Panc1 (cell line): ENCODE data around the gene FGD2. TPM values are rescaled to one million over a fixed set of nuclear protein-coding genes. Genes with fewer than 3 reads are reported as not detected.

ENCODE experiments used
- ATAC-seq: fragments of 200-7000 bp; cut with Tn5 transposase; 2 replicates; pipeline ENCODE4 v1.9.1; 2020; ENCODE audit warnings: mild to moderate bottlenecking, moderate library complexity
- BruUV-seq: library from RNA; stranded (reverse); fragments of 400-500 nt; replicated peaks from 2 replicates; lab custom pipeline; 2021; lab: Mats Ljungman, UMichigan
- CTCF ChIA-PET: fragments of 300-600 bp; sonication (Branson Sonifier 250); formaldehyde crosslinking; loops from one replicate; lab custom pipeline; 2022; ENCODE audit warnings: antibody characterized with exemption; lab: Charles Lee
- POLR2A ChIA-PET: fragments of 300-600 bp; sonication (Branson Sonifier 250); formaldehyde crosslinking; loops from one replicate; lab custom pipeline; 2022; ENCODE audit warnings: antibody characterized with exemption; lab: Charles Lee
- DNase-seq: peaks from one replicate; pipeline ENCODE4 v3.0.0-alpha.2; 2010; ENCODE audit warnings: low read depth, low spot score
- H3K27ac ChIP-seq: 2 replicates; pipeline ENCODE4 v1.5.1; 2011; ENCODE audit warnings: mild to moderate bottlenecking, low read length, inconsistent platforms
- H3K27me3 ChIP-seq: fragments of 200-500 bp; sonication (Bioruptor generic); 2 replicates; pipeline ENCODE4 v1.6.0; 2014; ENCODE audit warnings: low read length, inconsistent platforms; ENCODE audit not compliant: control insufficient read depth, insufficient read depth
- H3K36me3 ChIP-seq: fragments of 200-500 bp; sonication (Bioruptor generic); 2 replicates; pipeline ENCODE4 v1.5.1; 2014; ENCODE audit warnings: inconsistent platforms, mild to moderate bottlenecking, low read length, moderate library complexity; ENCODE audit not compliant: control insufficient read depth, insufficient read depth
- H3K4me1 ChIP-seq: 2 replicates; pipeline ENCODE4 v1.5.1; 2011; ENCODE audit warnings: inconsistent platforms, mild to moderate bottlenecking, low read length, moderate library complexity; ENCODE audit not compliant: control insufficient read depth, insufficient read depth
- H3K4me3 ChIP-seq, 2 experiments: 2 replicates each; pipeline ENCODE4 v1.5.1; 2011 to 2012; ENCODE audit warnings: low read depth in 2 of 2, low read length in 2 of 2, mild to moderate bottlenecking in 2 of 2, inconsistent platforms in 1 of 2, moderate library complexity in 1 of 2
- H3K9me3 ChIP-seq: fragments of 200-500 bp; sonication (Bioruptor generic); 2 replicates; pipeline ENCODE4 v1.5.1; 2014; ENCODE audit warnings: low read depth, mild to moderate bottlenecking, inconsistent platforms, low read length, moderate library complexity; ENCODE audit not compliant: control insufficient read depth, insufficient read depth
- CTCF ChIP-seq: fragments of 450-650 bp; IDR thresholded peaks from 2 replicates; pipeline ENCODE4 v1.5.1; 2017; ENCODE audit warnings: mild to moderate bottlenecking
- POLR2AphosphoS5 ChIP-seq: IDR thresholded peaks from 2 replicates; pipeline ENCODE4 v1.6.1; 2012; ENCODE audit warnings: mild to moderate bottlenecking, low read depth, low read length, moderate library complexity
- REST ChIP-seq, 2 experiments: IDR thresholded peaks; 2 replicates each; pipeline ENCODE4 v1.6.1; 2011 to 2012; ENCODE audit warnings: low read depth in 2 of 2, control low read depth in 1 of 2, low read length in 1 of 2, mild to moderate bottlenecking in 1 of 2, moderate library complexity in 1 of 2; ENCODE audit not compliant: insufficient read depth in 1 of 2
- SIN3A ChIP-seq: IDR thresholded peaks from 2 replicates; pipeline ENCODE4 v1.6.1; 2012; ENCODE audit warnings: low read depth, mild to moderate bottlenecking, low read length, moderate library complexity, borderline replicate concordance; ENCODE audit not compliant: insufficient read depth
- TCF7L2 ChIP-seq: IDR thresholded peaks from 2 replicates; pipeline ENCODE4 v1.6.1; 2011; ENCODE audit warnings: mild to moderate bottlenecking, low read depth, low read length, inconsistent platforms
- in situ Hi-C: cut with HindIII; loops from 2 replicates; pipeline ENCODE4 v1.10.0; 2016; ENCODE audit warnings: low sequenced_read_pairs, low pct_unique_long_range_greater_than_20kb
- intact Hi-C: fragments of 100-400 bp; cut with micrococcal nuclease; formaldehyde crosslinking; loops from one replicate; pipeline ENCODE4 v1.10.0; 2022; ENCODE audit not compliant: unreplicated experiment
- total RNA-seq: library from RNA; stranded (reverse); gene quantifications from one replicate; pipeline ENCODE4 v1.2.1, GENCODE V29; 2021; ENCODE audit not compliant: unreplicated experiment

Gene FGD2
- total RNA-seq, 1 experiment from 2014 or later, result 0.10 TPM

- ChIA-PET CTCF (no interaction called here), POLR2A (no interaction called here)
- DNase-seq, result no peak
- no TSS peak for BruUV-seq
- peaks cover 25% of the 10 kb centered on the region for H3K36me3 ChIP-seq
- H3K4me1 ChIP-seq, result no peaks in the 10 kb centered on the region
- H3K9me3 ChIP-seq, result no peaks in the 10 kb centered on the region
- ATAC-seq, result no peak
- TF ChIP-seq POLR2AphosphoS5 (no peak), SIN3A (no peak), CTCF (no peak)
- no peaks in the 10 kb centered on the region for H3K27me3 ChIP-seq
- no peak overlapping the region for H3K27ac ChIP-seq
- in situ Hi-C loops (no loop called here), intact Hi-C loops (no loop called here)
- H3K4me3 ChIP-seq, result no peak overlapping the region
Observed at GRCh38 chr6:36973647-36974046, 31.8 kb upstream of the FGD2 start.

- TF ChIP-seq CTCF (no peak), POLR2AphosphoS5 (no peak), TCF7L2 (no peak), SIN3A (no peak), REST (IDR thresholded peaks at IDR 0.05; ENCODE audit: insufficient read depth in 1 of 2, low read depth in 2 of 2, low read length in 1 of 2) (no peak)
- Histone ChIP-seq H3K36me3 (peaks cover 24% of the 10 kb centered on the region), H3K27ac (no peak overlapping the region), H3K4me3 (no peak overlapping the region), H3K27me3 (no peaks in the 10 kb centered on the region), H3K4me1 (peaks cover 5% of the 10 kb centered on the region; the same call in 1 of the 2 replicates), H3K9me3 (no peaks in the 10 kb centered on the region)
- ATAC-seq (no peak), DNase-seq (no peak)
- no TSS peak for BruUV-seq
- in situ Hi-C loops, result no loop called here
- ChIA-PET POLR2A (no interaction called here), CTCF (no interaction called here)
- intact Hi-C loops, result no loop called here
Observed at GRCh38 chr6:36975231-36976006, 30.0 kb upstream of the FGD2 start.
